NCI-H1436 treated with DMSO at 0.1 percent for 48 hours (cell line): Measurements from ENCODE around the gene TMEM38B.
"Not testable (repeated sequence)": the region's sequence is repeated elsewhere in the genome, so short reads cannot be mapped to it uniquely, and the experiment has no call there.

ENCODE experiments used
- DNase-seq: peaks from one replicate; lab custom pipeline; 2025; lab: John Stamatoyannopoulos, UW

The TMEM38B gene

GRCh38 chr9:105722099-105722498 is 27.8 kb downstream of the TMEM38B start:
- no peak for DNase-seq

GRCh38 chr9:105725370-105725769 is 31.0 kb downstream of the TMEM38B start:
- DNase-seq: no peak

GRCh38 chr9:105728230-105728629 is 33.9 kb downstream of the TMEM38B start:
- DNase-seq: not testable (repeated sequence)

GRCh38 chr9:105731420-105731819 is 37.1 kb downstream of the TMEM38B start:
- not testable (repeated sequence) for DNase-seq

DNA sequence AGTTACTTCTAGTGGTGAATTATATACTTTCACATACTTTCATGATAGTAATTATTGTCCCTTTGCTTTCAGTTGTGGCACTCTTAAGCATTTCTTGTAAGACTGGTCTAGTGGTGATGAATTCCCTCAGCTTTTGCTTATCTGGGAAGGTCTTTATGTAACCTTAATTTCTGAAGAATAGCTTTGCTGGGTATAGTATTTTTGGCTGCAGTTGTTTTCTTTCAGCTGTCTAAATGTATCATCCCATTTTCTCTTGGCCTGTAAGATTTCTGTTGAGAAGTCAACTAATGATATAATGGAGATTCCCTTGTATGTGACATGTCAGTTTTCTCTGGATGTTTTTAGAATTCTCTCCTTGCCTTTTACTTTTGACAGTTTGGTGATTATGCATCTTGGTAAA is 41.0 kb downstream of the TMEM38B start:
- no peak for DNase-seq

GRCh38 chr9:105737205-105737604 is 42.9 kb downstream of the TMEM38B start:
- DNase-seq: no peak

DNA sequence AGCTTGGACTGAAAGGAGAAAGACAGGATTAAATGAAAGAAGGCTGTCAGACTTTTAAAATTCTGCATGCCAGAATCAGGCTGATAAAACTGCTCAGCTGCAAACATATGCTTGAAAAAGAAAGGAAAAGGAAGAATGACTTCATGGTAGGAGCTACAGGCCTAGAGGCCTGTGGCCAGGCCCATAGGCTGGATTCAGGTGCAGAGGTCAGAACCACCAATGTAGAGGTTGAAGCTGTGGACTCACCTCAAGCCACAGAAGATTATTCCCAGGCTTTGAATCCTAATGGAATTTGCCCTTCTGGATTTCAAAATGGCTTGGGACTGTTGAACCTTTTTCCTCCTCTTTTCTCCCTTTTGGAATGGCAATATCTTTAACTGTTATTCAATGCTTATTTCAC is 47.7 kb downstream of the TMEM38B start:
- DNase-seq: no peak

DNA sequence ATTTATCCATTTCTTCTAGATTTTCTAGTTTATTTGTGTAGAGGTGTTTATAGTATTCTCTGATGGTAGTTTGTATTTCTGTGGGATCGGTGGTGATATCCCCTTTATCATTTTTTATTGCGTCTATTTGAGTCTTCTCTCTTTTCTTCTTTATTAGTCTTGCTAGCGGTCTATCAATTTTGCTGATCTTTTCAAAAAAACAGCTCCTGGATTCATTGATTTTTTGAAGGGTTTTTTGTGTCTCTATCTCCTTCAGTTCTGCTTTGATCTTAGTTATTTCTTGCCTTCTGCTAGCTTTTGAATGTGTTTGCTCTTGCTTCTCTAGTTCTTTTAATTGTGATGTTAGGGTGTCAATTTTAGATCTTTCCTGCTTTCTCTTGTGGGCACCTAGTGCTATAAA is 53.0 kb downstream of the TMEM38B start:
- DNase-seq: not testable (repeated sequence)

- DNase-seq: no peak
Observed at GRCh38 chr9:105751761-105752160, 57.4 kb downstream of the TMEM38B start.

- DNase-seq: no peak
Observed at GRCh38 chr9:105757496-105758251, 63.3 kb downstream of the TMEM38B start.

- DNase-seq: no peak
Observed at GRCh38 chr9:105760053-105760452, 65.7 kb downstream of the TMEM38B start.

GRCh38 chr9:105782561-105783494 is 88.5 kb downstream of the TMEM38B start:
- DNase-seq: not testable (repeated sequence)

- not testable (repeated sequence) for DNase-seq
Observed at GRCh38 chr9:105783495-105783872, 89.1 kb downstream of the TMEM38B start.

DNA sequence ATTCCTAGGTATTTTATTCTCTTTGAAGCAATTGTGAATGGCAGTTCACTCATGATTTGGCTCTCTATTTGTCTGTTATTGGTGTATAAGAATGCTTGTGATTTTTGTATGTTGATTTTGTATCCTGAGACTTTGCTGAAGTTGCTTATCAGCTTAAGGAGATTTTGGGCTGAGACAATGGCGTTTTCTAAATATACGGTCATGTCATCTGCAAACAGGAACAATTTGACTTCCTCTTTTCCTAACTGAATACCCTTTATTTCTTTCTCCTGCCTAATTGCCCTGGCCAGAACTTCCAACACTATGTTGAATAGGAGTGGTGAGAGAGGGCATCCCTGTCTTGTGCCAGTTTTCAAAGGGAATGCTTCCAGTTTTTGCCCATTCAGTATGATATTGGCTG is 92.5 kb downstream of the TMEM38B start:
- not testable (repeated sequence) for DNase-seq

- DNase-seq: no peak
Observed at GRCh38 chr9:105816202-105816744, 121.9 kb downstream of the TMEM38B start.

GRCh38 chr9:105816981-105817380 is 122.6 kb downstream of the TMEM38B start:
- no peak for DNase-seq

DNA sequence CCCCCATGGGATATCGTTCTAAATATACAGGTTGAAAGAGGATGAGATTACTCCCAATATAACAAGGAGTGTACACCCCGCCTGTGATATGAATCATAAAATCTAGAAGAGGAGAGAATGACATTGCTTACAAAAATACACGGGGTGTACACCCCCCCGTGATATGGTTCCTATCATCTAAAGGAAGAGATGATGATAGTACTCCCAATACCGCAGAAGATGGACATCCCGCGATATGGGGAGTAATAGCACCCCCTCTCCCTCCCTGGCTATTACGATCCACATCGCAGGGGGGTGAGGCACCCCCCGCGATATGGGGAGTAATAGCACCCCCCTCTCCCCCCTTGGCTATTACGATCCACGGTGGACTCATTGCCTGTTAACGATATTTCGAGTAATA is 124.6 kb downstream of the TMEM38B start:
- DNase-seq: no peak

GRCh38 chr9:105822814-105823213 is 128.5 kb downstream of the TMEM38B start:
- no peak for DNase-seq
